ENCODE measurements around the gene CD36.

GRCh38 chr7:80608336-80608735, 30.1 kb upstream of the CD36 start:
- TF ChIP-seq CTCF (IDR thresholded peaks at IDR 0.05; ENCODE audit: low read length) (no peak), EZH2 (IDR thresholded peaks at IDR 0.05; ENCODE audit: borderline replicate concordance, low read length) (no peak)
